K562 (cell line): ENCODE measurements around the gene SLC6A1.

Experiments used
- CTCF ChIP-seq, 3 experiments: IDR thresholded peaks in 2 of 3; conservative IDR thresholded peaks in 1 of 3; 2 replicates each; pipeline ENCODE4 v1.5.1; 2011 to 2012; ENCODE audit warnings: low read length in 3 of 3, mild to moderate bottlenecking in 3 of 3, control low read depth in 2 of 3, improper control_type of control experiment in 1 of 3, inconsistent platforms in 1 of 3, low read depth in 1 of 3, mixed read lengths in 1 of 3, moderate library complexity in 1 of 3; ENCODE audit not compliant: insufficient read depth in 2 of 3
- MECOM ChIP-seq: fragments of 250-450 bp; sonication (Bioruptor Pico); IDR thresholded peaks from 2 replicates; pipeline ENCODE4 v1.8.0; 2022; ENCODE audit warnings: inconsistent platforms
- TSC22D4 ChIP-seq: fragments of 450-650 bp; IDR thresholded peaks from 2 replicates; pipeline ENCODE4 v1.6.1; 2016; ENCODE audit warnings: missing genetic modification characterization, missing biosample characterization, control low read depth
- ZNF174 ChIP-seq: fragments of 250-450 bp; sonication (Bioruptor Pico); IDR thresholded peaks from 2 replicates; pipeline ENCODE4 v1.4.0; 2020; ENCODE audit warnings: mild to moderate bottlenecking

DNA sequence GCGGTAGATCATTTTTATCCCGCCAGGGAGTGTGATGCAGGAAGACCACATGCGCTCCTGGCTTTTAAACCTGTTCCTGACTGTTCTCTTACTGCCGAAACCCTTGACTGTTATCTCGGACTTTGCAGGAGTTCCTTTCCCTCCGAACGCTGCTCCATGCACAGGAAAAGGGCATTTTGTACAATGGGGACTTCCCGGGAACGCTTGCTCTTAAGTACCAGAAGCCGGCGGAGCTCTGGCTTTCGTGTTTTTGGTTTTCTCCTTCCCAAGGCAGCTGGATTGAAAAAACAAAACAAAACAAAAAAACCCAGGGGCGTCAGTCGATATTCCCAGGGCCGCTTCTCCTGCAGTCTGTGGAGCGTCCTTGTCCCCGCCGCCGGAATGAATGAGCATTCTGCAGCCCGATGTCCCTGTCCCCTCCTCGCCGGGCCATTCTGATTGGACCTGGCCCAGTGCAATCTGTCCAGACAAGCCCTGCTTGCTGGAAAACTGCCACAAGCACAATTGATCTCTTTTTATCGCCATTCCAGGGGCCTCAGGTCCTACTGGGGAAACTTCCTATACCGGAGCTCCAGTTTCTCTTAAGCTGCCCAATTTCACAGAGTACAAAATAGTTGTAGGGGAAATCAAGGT lies 44.8 kb downstream of the SLC6A1 start:
- TF ChIP-seq ZNF174 (CRISPR knock-in tag) (no peak), CTCF (IDR thresholded peaks at IDR 0.05 in 2 of 3, conservative IDR thresholded peaks at IDR 0.05 in 1 of 3; ENCODE audit: insufficient read depth in 2 of 3, low read depth in 1 of 3, low read length in 3 of 3) (no peak), TSC22D4 (tag) (no peak), MECOM (CRISPR knock-in tag) (no peak)
